ENCODE data around the gene SCN2A.
A peak's percentile ranks its signal among the peaks of the same experiment; 100 is the strongest.

SCN2A gene

DNA sequence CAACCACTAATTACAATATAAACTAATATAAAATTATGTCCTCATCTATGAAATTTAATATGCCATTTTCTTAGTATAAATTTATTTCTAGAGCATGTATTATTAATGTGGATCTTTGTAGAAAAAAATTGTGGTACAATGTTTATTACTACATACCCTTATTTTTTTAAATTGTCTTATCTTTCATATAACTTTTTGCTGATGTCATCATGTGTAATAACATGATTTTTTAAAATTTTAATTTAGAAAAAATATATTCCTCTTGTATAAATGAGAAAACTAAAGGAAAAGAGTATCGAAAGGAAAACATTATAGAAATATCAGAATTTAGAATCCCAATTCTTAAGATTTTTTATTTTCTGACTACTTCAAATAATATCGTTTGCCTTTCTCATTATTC lies 49.9 kb downstream of the SCN2A start:
- no peak overlapping the region for H3K4me3 ChIP-seq (ENCODE audit: low read depth, low read length)
- no peak for DNase-seq (ENCODE audit: low read depth)

DNA sequence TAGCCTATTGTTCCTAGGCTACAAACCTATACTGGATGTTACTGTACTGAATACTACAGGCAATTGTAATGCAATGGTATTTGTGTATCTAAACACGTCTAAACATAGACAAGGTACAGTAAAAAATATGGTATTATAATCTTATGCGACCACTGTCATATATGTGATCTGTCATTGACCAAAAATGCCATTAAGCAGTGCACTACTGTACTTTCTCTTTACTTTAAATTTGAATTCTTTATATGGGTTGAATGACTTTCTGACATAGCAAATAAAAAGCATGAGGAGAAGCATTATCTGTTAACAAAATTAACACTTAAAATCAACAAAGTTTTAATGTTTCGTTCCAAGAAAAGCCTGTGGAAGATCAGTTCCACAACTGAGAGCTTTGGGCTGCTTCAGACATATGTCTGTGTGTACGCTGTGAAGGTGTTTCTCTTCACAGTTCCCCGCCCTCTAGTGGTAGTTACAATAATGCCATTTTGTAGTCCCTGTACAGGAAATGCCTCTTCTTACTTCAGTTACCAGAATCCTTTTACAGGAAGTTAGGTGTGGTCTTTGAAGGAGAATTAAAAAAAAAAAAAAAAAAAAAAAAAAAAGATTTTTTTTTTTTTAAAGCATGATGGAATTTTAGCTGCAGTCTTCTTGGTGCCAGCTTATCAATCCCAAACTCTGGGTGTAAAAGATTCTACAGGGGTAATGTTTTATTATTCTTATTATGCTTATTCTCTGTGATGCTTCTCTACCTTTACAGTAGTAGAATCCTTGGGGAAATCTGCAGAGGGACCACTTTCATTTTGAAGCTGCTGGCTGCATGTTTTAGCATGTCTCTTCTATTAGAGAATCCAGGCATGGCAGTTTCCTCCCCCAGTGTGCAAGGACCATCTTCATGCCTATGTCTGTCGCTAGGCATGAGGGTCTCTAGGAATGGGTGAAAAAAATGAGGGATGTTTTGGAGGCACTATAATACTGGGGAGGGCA lies 54.5 kb downstream of the SCN2A start:
- DNase-seq (ENCODE audit: low read depth), result peak; percentile 96
- TF ChIP-seq, protein P1, sequence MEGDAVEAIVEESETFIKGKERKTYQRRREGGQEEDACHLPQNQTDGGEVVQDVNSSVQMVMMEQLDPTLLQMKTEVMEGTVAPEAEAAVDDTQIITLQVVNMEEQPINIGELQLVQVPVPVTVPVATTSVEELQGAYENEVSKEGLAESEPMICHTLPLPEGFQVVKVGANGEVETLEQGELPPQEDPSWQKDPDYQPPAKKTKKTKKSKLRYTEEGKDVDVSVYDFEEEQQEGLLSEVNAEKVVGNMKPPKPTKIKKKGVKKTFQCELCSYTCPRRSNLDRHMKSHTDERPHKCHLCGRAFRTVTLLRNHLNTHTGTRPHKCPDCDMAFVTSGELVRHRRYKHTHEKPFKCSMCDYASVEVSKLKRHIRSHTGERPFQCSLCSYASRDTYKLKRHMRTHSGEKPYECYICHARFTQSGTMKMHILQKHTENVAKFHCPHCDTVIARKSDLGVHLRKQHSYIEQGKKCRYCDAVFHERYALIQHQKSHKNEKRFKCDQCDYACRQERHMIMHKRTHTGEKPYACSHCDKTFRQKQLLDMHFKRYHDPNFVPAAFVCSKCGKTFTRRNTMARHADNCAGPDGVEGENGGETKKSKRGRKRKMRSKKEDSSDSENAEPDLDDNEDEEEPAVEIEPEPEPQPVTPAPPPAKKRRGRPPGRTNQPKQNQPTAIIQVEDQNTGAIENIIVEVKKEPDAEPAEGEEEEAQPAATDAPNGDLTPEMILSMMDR (conservative IDR thresholded peaks at IDR 0.05; ENCODE audit: low read depth, low read length), result peak; percentile 77

More for the DNA sequence above, 49.9 kb downstream of the SCN2A start:
- TF ChIP-seq, protein P1 (conservative IDR thresholded peaks at IDR 0.05; ENCODE audit: low read depth, low read length), result no peak

DNA sequence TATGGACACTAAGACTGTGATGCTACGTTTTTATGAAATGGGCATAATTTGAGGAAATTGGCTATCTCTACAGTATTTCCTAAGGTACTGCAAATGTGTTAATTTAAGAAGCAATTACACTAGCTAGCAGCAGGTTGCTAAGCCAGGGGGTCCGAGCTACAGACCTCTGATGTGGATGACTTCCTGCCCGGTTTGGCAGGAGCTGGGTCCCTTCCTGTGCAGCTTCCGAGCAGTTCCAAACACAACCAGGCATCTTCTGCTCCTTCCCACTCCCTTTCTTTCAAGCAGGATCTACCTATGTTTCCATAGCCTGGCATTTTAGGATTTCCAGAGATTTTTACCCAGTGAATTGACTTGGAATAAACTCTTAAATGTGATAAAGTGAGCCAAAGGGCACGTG lies 55.7 kb downstream of the SCN2A start:
- H3K4me3 ChIP-seq (ENCODE audit: low read depth, low read length), result no peak overlapping the region
- TF ChIP-seq, protein P1 (conservative IDR thresholded peaks at IDR 0.05; ENCODE audit: low read depth, low read length), result no peak
- DNase-seq (ENCODE audit: low read depth), result no peak

More for the DNA sequence above, 54.5 kb downstream of the SCN2A start:
- peak overlapping the region; percentile 40 for H3K4me3 ChIP-seq (ENCODE audit: low read depth, low read length)

DNA sequence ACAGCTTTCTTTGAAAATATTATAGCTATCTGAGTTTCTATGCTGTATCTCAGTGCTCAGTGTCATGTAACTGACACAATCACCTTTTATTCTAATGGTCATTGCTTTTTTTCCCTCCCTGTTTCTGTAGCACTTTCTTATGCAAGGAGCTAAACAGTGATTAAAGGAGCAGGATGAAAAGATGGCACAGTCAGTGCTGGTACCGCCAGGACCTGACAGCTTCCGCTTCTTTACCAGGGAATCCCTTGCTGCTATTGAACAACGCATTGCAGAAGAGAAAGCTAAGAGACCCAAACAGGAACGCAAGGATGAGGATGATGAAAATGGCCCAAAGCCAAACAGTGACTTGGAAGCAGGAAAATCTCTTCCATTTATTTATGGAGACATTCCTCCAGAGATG lies 56.4 kb downstream of the SCN2A start:
- no peak overlapping the region for H3K4me3 ChIP-seq (ENCODE audit: low read depth, low read length)
- DNase-seq (ENCODE audit: low read depth), result no peak
- TF ChIP-seq, protein P1 (conservative IDR thresholded peaks at IDR 0.05; ENCODE audit: low read depth, low read length), result no peak

DNA sequence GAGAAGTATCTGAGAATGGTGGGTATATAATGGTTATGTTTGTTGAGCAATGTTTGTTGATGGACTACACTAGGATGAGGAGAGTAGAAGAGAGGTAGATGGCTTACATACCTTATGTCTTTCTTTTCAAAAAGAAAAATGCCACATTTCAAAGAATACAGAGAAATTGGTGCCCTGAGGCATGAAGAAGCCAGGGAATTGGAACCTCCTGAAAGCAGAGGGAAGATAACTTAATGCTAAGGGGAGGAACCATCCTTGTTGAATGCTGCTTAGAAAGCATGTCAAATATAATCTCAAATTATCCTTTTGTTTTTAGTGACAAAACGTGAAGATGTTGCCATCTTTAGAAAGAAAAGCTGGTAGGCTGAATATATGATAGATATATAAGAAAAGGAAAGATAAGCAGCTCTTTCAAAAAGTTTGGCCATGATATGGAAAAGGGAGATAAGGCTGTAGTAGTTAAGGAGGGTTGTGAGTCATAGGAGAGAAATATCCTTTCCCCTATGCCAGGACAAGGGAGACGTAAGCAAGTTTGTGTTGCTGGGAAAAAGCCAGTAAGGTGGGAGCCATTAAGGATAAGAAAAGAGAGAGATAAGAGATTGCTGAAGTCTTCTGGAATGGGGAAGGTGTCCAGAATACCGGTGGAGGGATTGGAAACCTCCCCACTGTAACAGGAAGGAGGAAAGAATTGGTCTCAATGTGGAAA lies 66.3 kb downstream of the SCN2A start:
- peak; percentile 4 for DNase-seq (ENCODE audit: low read depth)
- TF ChIP-seq, protein P1 (conservative IDR thresholded peaks at IDR 0.05; ENCODE audit: low read depth, low read length), result no peak

DNA sequence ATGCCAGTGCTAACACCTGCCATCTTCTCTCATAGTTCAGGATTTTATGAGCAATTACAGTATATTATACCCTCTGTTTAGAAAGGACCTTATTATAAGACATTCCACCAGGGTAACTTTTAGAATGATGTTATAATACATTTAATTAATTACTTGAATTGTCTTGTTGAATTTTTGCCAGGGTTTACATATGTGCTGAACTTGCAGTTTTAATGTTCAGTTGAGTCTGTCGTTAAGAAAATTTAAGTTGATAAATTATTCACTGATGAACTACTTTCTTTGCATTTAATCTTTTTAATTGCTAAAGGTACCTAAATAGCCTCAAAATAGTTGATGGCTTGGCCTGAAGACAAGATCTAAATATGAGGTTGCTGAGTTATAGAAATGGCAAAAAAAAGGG lies 68.1 kb downstream of the SCN2A start:
- TF ChIP-seq, protein P1 (conservative IDR thresholded peaks at IDR 0.05; ENCODE audit: low read depth, low read length), result no peak
- DNase-seq (ENCODE audit: low read depth), result no peak
- no peak overlapping the region for H3K4me3 ChIP-seq (ENCODE audit: low read depth, low read length)

More for the DNA sequence above, 66.3 kb downstream of the SCN2A start:
- no peak overlapping the region for H3K4me3 ChIP-seq (ENCODE audit: low read depth, low read length)

All from choroid plexus epithelial cell (primary cell).